ENCODE results near the gene ALKBH5. TPM values are rescaled to one million over a fixed set of nuclear protein-coding genes. Genes with fewer than 3 reads are reported as not detected.

ALKBH5 gene
- total and polyA plus RNA-seq, 9 of the 15 experiments (the other 6 are each of a cell fraction or from before 2014, with no cell fraction given): 11.4 to 70.0 (median 47.4) TPM

GRCh38 chr17:18257268-18257981 lies 73.8 kb downstream of the ALKBH5 start:
- ATAC-seq (peak; percentile 40), DNase-seq (ENCODE audit: extremely low read depth in 1 of 4, low spot score in 3 of 4) (peak in 3 of 4 experiments; percentile 27 to 60 (median 46)), FAIRE-seq (no peak)
- TF ChIP-seq SMARCE1 (IDR thresholded peaks at IDR 0.05) (no peak), SMARCC2 (IDR thresholded peaks at IDR 0.05; ENCODE audit: low read depth) (no peak), EP400 (IDR thresholded peaks at IDR 0.05) (no peak), PRPF4 (IDR thresholded peaks at IDR 0.05; ENCODE audit: insufficient read depth, low read depth, low read length, poor library complexity, severe bottlenecking) (no peak), NR2C2 (CRISPR knock-in tag; IDR thresholded peaks at IDR 0.05) (no peak), NR2C2 (tag; IDR thresholded peaks at IDR 0.05) (no peak), ZNF280A (IDR thresholded peaks at IDR 0.05; ENCODE audit: low read depth, partially characterized antibody) (no peak), ATF1 (CRISPR knock-in tag; IDR thresholded peaks at IDR 0.05) (no peak), ATF1 (tag; IDR thresholded peaks at IDR 0.05) (no peak)
- TF ChIP-seq, protein P1, sequence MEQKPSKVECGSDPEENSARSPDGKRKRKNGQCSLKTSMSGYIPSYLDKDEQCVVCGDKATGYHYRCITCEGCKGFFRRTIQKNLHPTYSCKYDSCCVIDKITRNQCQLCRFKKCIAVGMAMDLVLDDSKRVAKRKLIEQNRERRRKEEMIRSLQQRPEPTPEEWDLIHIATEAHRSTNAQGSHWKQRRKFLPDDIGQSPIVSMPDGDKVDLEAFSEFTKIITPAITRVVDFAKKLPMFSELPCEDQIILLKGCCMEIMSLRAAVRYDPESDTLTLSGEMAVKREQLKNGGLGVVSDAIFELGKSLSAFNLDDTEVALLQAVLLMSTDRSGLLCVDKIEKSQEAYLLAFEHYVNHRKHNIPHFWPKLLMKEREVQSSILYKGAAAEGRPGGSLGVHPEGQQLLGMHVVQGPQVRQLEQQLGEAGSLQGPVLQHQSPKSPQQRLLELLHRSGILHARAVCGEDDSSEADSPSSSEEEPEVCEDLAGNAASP (IDR thresholded peaks at IDR 0.05): no peak
- TF ChIP-seq, protein P2, sequence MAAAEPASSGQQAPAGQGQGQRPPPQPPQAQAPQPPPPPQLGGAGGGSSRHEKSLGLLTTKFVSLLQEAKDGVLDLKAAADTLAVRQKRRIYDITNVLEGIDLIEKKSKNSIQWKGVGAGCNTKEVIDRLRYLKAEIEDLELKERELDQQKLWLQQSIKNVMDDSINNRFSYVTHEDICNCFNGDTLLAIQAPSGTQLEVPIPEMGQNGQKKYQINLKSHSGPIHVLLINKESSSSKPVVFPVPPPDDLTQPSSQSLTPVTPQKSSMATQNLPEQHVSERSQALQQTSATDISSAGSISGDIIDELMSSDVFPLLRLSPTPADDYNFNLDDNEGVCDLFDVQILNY (CRISPR knock-in tag; IDR thresholded peaks at IDR 0.05): no peak
- CTCF ChIA-PET (ENCODE audit: low intra/inter-chr PET ratio): no interaction called here
- H3K9me3 ChIP-seq (replicated peaks; ENCODE audit: control insufficient read depth, insufficient read depth, low read depth, low read length): no peaks in the 10 kb centered on the region
- H4K20me1 ChIP-seq (replicated peaks; ENCODE audit: control insufficient read depth, insufficient read depth, low read length): no peaks in the 10 kb centered on the region
- WGBS (ENCODE audit: insufficient coverage, low coverage, missing lambda C conversion rate): 48% methylated on average over 6 of the region's 18 CpGs
- POLR2A ChIA-PET: interaction anchor here (0.7 kb wide), 1 partner anchor 607 kb away, joined by 3 read pairs; no protein-coding TSS in a partner anchor
- in situ Hi-C loops (cut with MboI): no loop called here
- H3K27me3 ChIP-seq (ENCODE audit: control insufficient read depth in 2 of 2, insufficient read depth in 2 of 2, low read length in 2 of 2): no peaks in the 10 kb centered on the region
- peak overlapping the region; percentile 85 for H3K4me3 ChIP-seq
- H3K36me3 ChIP-seq (ENCODE audit: control insufficient read depth, insufficient read depth, low read length): peaks cover 28% of the 10 kb centered on the region; the same call in 1 of the 3 replicates
- BruUV-seq (replicated peaks): TSS peak; percentile 49
- peak overlapping the region; percentile 71 to 93 for H3K9ac ChIP-seq (ENCODE audit: insufficient read depth in 1 of 2, low read depth in 2 of 2, low read length in 2 of 2)
- H2AFZ ChIP-seq (ENCODE audit: low read depth, low read length): peak overlapping the region; percentile 95
- peak overlapping the region; percentile 84 for H3K4me2 ChIP-seq (ENCODE audit: insufficient read depth, low read length)
- H3K79me2 ChIP-seq (ENCODE audit: control insufficient read depth, insufficient read depth, low read length): peaks cover 23% of the 10 kb centered on the region
- H3K4me1 ChIP-seq (replicated peaks in 1 of 2; ENCODE audit: control insufficient read depth in 2 of 2, insufficient read depth in 2 of 2, low read length in 2 of 2): peaks cover 18 to 58% of the 10 kb centered on the region in 2 experiments; a peak in 4 of 5 replicates
- no peaks in the 10 kb centered on the region for H3K9me1 ChIP-seq (ENCODE audit: control insufficient read depth, insufficient read depth, low read length)
- H3K27ac ChIP-seq (ENCODE audit: extremely low read depth, low read depth, low read length): peak overlapping the region; percentile 80; the same call in 2 of the 3 replicates
- intact Hi-C loops (cut with micrococcal nuclease): no loop called here
